ENCODE measurements around the gene HS2ST1.
A peak's percentile ranks its signal among the peaks of the same experiment; 100 is the strongest.

The HS2ST1 gene

GRCh38 chr1:87150143-87150542 lies 235.7 kb downstream of the HS2ST1 start:
- H3K9me3 ChIP-seq (ENCODE audit: low read length): no peaks in the 10 kb centered on the region
- H3K4me3 ChIP-seq (ENCODE audit: low read length): no peak overlapping the region
- H3K27me3 ChIP-seq (ENCODE audit: insufficient read depth, low read length): peaks cover 24% of the 10 kb centered on the region
- H3K36me3 ChIP-seq (ENCODE audit: insufficient read depth, low read length): no peaks in the 10 kb centered on the region
- H2AFZ ChIP-seq (ENCODE audit: low read depth, low read length): no peak overlapping the region
- H3K4me1 ChIP-seq (ENCODE audit: insufficient read depth, low read length): peaks cover 20% of the 10 kb centered on the region

GRCh38 chr1:87151500-87152421 lies 237.3 kb downstream of the HS2ST1 start:
- Histone ChIP-seq H3K27me3 (ENCODE audit: insufficient read depth, low read length) (peaks cover 24% of the 10 kb centered on the region), H2AFZ (ENCODE audit: low read depth, low read length) (peak overlapping the region; percentile 87), H3K9me3 (ENCODE audit: low read length) (no peaks in the 10 kb centered on the region), H3K36me3 (ENCODE audit: insufficient read depth, low read length) (no peaks in the 10 kb centered on the region), H3K4me3 (ENCODE audit: low read length) (peak overlapping the region; percentile 43), H3K4me1 (ENCODE audit: insufficient read depth, low read length) (peaks cover 21% of the 10 kb centered on the region)

GRCh38 chr1:87154384-87154783 lies 239.9 kb downstream of the HS2ST1 start:
- Histone ChIP-seq H3K36me3 (ENCODE audit: insufficient read depth, low read length) (no peaks in the 10 kb centered on the region), H3K4me3 (ENCODE audit: low read length) (no peak overlapping the region), H3K27me3 (ENCODE audit: insufficient read depth, low read length) (peaks cover 10% of the 10 kb centered on the region), H3K9me3 (ENCODE audit: low read length) (no peaks in the 10 kb centered on the region), H2AFZ (ENCODE audit: low read depth, low read length) (no peak overlapping the region), H3K4me1 (ENCODE audit: insufficient read depth, low read length) (peaks cover 21% of the 10 kb centered on the region)

GRCh38 chr1:87155170-87155569 lies 240.7 kb downstream of the HS2ST1 start:
- no peak overlapping the region for H3K4me3 ChIP-seq (ENCODE audit: low read length)
- H3K9me3 ChIP-seq (ENCODE audit: low read length): no peaks in the 10 kb centered on the region
- no peak overlapping the region for H2AFZ ChIP-seq (ENCODE audit: low read depth, low read length)
- no peaks in the 10 kb centered on the region for H3K36me3 ChIP-seq (ENCODE audit: insufficient read depth, low read length)
- peaks cover 8% of the 10 kb centered on the region for H3K27me3 ChIP-seq (ENCODE audit: insufficient read depth, low read length)
- H3K4me1 ChIP-seq (ENCODE audit: insufficient read depth, low read length): peaks cover 21% of the 10 kb centered on the region

- Histone ChIP-seq H3K4me3 (ENCODE audit: low read length) (no peak overlapping the region), H2AFZ (ENCODE audit: low read depth, low read length) (no peak overlapping the region), H3K9me3 (ENCODE audit: low read length) (no peaks in the 10 kb centered on the region), H3K27me3 (ENCODE audit: insufficient read depth, low read length) (peaks cover 8% of the 10 kb centered on the region), H3K36me3 (ENCODE audit: insufficient read depth, low read length) (no peaks in the 10 kb centered on the region), H3K4me1 (ENCODE audit: insufficient read depth, low read length) (peaks cover 21% of the 10 kb centered on the region)
These were observed 241.2 kb downstream of the HS2ST1 start for GRCh38 chr1:87155648-87156047.

GRCh38 chr1:87156124-87156523 lies 241.7 kb downstream of the HS2ST1 start:
- Histone ChIP-seq H3K4me1 (ENCODE audit: insufficient read depth, low read length) (peaks cover 21% of the 10 kb centered on the region), H2AFZ (ENCODE audit: low read depth, low read length) (no peak overlapping the region), H3K36me3 (ENCODE audit: insufficient read depth, low read length) (no peaks in the 10 kb centered on the region), H3K9me3 (ENCODE audit: low read length) (no peaks in the 10 kb centered on the region), H3K4me3 (ENCODE audit: low read length) (no peak overlapping the region), H3K27me3 (ENCODE audit: insufficient read depth, low read length) (peaks cover 8% of the 10 kb centered on the region)

- Histone ChIP-seq H2AFZ (ENCODE audit: low read depth, low read length) (no peak overlapping the region), H3K27me3 (ENCODE audit: insufficient read depth, low read length) (no peaks in the 10 kb centered on the region), H3K9me3 (ENCODE audit: low read length) (no peaks in the 10 kb centered on the region), H3K4me1 (ENCODE audit: insufficient read depth, low read length) (peaks cover 7% of the 10 kb centered on the region), H3K36me3 (ENCODE audit: insufficient read depth, low read length) (no peaks in the 10 kb centered on the region), H3K4me3 (ENCODE audit: low read length) (no peak overlapping the region)
These were observed 245.0 kb downstream of the HS2ST1 start for GRCh38 chr1:87159378-87159915.

All from neuron (in vitro differentiated cells).